ENCODE measurements around the gene LRRC8E. TPM values are rescaled to one million over a fixed set of nuclear protein-coding genes. Genes with fewer than 3 reads are reported as not detected.

Gene LRRC8E
- total and polyA plus RNA-seq, 7 donors: 0.23 to 1.2 (median 1.2) TPM; not detected in 4

DNA sequence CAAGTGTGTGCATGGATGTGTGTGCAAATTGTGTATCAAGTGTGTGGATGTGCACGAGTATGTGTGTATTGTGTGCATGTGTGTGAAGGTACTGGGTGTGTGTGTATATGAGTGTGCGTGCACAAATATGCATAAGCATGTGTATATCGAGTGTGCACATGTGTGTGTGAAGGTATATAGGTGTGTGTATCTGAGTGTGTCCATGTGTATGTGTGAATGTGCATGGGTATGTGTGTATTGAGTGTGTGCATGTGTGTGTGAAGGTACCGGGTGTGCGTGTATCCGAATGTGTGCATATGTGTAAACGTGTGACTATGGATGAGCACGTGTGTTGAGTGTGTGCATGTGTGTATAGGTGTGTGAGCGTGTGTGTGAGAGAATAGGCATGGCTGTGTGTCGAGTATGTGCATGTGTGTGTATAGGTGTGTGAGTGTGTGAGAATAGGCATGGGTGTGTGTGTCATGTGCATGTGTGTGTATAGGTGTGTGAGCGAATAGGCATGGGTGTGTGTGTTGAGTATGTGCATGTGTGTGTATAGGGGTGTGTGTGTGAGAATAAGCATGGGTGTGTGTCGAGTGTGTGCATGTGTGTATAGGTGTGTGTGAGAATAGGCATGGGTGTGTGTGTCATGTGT is 45.5 kb upstream of the LRRC8E start:
- H3K9me3 ChIP-seq: no peaks in the 10 kb centered on the region
- WGBS, 2 donors: 96% methylated on average over 12 of the region's 12 CpGs
- H3K4me1 ChIP-seq: no peaks in the 10 kb centered on the region
- H3K4me3 ChIP-seq: no peak overlapping the region
- no peak for DNase-seq
- no peaks in the 10 kb centered on the region for H3K36me3 ChIP-seq
- no peak overlapping the region for H3K27ac ChIP-seq
- TF ChIP-seq EP300 (IDR thresholded peaks at IDR 0.05): no peak
- no peaks in the 10 kb centered on the region for H3K27me3 ChIP-seq
- intact Hi-C loops (cut with DNase I): no loop called here

DNA sequence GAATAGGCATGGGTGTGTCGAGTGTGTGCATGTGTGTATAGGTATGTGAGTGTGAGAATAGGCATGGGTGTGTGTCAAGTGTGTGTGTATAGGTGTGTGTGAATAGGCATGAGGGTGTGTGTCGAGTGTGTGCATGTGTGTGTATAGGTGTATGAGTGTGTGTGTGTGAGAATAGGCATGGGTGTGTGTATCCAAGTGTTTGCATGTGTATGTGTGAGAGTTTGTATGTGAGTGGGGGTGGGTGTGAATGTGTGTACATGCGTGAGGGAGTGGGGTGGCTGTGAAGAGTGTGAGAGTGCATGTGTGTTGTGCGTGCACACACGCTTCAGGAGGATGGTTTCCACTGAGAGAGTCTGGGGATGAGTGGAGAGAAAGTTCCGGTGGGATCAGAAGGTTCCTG is 44.8 kb upstream of the LRRC8E start:
- intact Hi-C loops (cut with DNase I): no loop called here
- Histone ChIP-seq H3K27ac (no peak overlapping the region), H3K4me1 (no peaks in the 10 kb centered on the region), H3K27me3 (no peaks in the 10 kb centered on the region), H3K9me3 (no peaks in the 10 kb centered on the region), H3K36me3 (no peaks in the 10 kb centered on the region), H3K4me3 (no peak overlapping the region)
- DNase-seq: no peak
- 90 to 95% methylated on average over 6 of the region's 6 CpGs for WGBS, 2 donors
- TF ChIP-seq, protein P1, sequence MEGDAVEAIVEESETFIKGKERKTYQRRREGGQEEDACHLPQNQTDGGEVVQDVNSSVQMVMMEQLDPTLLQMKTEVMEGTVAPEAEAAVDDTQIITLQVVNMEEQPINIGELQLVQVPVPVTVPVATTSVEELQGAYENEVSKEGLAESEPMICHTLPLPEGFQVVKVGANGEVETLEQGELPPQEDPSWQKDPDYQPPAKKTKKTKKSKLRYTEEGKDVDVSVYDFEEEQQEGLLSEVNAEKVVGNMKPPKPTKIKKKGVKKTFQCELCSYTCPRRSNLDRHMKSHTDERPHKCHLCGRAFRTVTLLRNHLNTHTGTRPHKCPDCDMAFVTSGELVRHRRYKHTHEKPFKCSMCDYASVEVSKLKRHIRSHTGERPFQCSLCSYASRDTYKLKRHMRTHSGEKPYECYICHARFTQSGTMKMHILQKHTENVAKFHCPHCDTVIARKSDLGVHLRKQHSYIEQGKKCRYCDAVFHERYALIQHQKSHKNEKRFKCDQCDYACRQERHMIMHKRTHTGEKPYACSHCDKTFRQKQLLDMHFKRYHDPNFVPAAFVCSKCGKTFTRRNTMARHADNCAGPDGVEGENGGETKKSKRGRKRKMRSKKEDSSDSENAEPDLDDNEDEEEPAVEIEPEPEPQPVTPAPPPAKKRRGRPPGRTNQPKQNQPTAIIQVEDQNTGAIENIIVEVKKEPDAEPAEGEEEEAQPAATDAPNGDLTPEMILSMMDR (IDR thresholded peaks at IDR 0.05): no peak
- TF ChIP-seq EP300 (IDR thresholded peaks at IDR 0.05): no peak
- TF ChIP-seq POLR2A (IDR thresholded peaks at IDR 0.05): no peak
- TF ChIP-seq POLR2AphosphoS5 (IDR thresholded peaks at IDR 0.05): no peak

DNA sequence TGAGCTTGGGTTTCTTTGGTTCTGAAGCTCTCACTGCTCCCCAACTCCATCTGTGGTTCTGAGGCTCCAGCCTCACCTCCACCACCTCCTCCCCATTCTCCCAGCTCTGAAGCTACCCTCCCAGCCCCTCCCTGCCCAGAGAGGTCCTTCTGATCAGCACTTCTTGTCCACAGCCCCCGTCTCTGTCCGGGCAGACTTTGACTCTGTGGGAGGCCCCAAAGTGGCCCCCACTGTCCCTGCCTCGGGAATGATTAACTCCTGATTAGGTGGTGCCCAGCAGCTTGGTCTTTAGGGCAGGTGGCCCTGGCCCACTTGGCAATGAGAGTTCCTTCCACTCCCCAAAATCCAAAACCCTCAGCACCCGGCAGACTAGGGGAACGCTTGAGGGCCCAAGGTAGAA is 43.9 kb upstream of the LRRC8E start:
- Histone ChIP-seq H3K4me3 (no peak overlapping the region), H3K36me3 (peaks cover 0 to 5% (median 0%) of the 10 kb centered on the region in 4 donors), H3K27ac (no peak overlapping the region), H3K9me3 (no peaks in the 10 kb centered on the region), H3K4me1 (no peaks in the 10 kb centered on the region), H3K27me3 (no peaks in the 10 kb centered on the region)
- TF ChIP-seq EP300 (IDR thresholded peaks at IDR 0.05): no peak
- TF ChIP-seq, protein P1 (IDR thresholded peaks at IDR 0.05): no peak
- TF ChIP-seq POLR2AphosphoS5 (IDR thresholded peaks at IDR 0.05): no peak
- TF ChIP-seq POLR2A (IDR thresholded peaks at IDR 0.05): no peak
- no peak for DNase-seq
- WGBS, 2 donors: 64 to 85% methylated on average over 5 of the region's 5 CpGs
- intact Hi-C loops (cut with DNase I): no loop called here

DNA sequence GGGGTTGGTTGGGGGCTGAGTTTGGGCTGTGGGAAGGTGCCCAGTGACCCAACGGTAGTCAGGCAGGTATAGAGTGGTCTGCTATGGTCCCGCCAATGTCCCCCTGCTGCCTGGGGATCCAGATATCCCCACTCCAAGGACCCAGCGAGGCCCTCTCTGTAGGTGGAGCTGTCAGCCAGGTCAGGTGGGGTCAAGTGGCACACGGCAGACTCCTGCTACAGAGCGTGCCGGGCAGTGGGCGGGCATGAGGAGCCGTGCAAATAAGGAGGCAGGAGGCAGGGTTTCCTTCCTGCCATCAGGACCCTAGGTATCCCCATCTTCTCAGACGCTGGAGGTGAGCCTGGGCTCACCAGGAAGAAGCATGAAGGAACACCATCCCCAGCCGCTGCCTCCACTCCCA is 43.4 kb upstream of the LRRC8E start:
- no peak overlapping the region for H3K27ac ChIP-seq
- WGBS, 2 donors: 91% methylated on average over 10 of the region's 10 CpGs
- no peaks in the 10 kb centered on the region for H3K4me1 ChIP-seq
- intact Hi-C loops (cut with DNase I): no loop called here
- no peaks in the 10 kb centered on the region for H3K27me3 ChIP-seq
- H3K9me3 ChIP-seq: no peaks in the 10 kb centered on the region
- TF ChIP-seq, protein P1 (IDR thresholded peaks at IDR 0.05): no peak
- TF ChIP-seq EP300 (IDR thresholded peaks at IDR 0.05) (no peak), POLR2A (IDR thresholded peaks at IDR 0.05) (no peak), POLR2AphosphoS5 (IDR thresholded peaks at IDR 0.05) (no peak)
- DNase-seq: no peak
- no peak overlapping the region for H3K4me3 ChIP-seq
- peaks cover 0 to 5% (median 0%) of the 10 kb centered on the region in 4 donors for H3K36me3 ChIP-seq

DNA sequence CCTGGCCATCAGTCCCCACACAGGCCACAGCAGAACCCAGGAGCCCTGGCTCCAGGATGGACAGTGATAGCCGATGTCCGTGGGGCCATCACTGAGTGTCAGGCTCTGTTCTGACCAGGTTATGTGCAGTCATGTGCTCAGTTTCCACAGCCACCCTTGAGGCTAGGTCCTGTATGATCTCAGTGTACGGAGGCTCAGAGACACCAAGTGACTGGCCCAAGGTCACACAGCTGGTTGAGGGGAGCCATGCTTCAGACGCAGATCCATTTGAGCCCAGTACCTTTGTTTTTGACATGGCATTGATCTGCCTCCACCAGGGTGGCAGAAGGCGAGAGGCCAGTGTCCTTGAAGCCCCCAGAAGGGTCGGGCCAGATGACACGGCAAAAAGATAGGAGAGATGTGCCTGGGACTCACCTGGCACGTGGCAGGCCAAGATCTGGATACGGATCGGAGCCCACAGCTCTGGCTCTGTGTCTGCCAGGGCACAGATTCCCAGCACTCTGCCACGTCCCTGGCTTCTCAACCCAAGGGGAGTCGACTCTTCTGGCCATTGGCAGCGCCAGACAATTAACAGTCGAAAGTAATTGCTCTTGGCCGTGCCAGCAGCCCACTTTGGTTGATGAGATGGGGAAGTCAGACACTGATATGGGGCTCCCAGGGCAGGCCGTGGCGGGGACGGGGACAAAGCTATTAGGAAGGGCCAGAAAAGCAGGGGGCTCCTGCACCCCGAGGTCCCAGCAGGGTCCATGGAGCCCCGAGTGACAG is 42.7 kb upstream of the LRRC8E start:
- H3K4me3 ChIP-seq: no peak overlapping the region
- intact Hi-C loops (cut with DNase I): no loop called here
- peaks cover 0 to 5% (median 0%) of the 10 kb centered on the region in 4 donors for H3K36me3 ChIP-seq
- no peaks in the 10 kb centered on the region for H3K27me3 ChIP-seq
- H3K9me3 ChIP-seq: no peaks in the 10 kb centered on the region
- no peak for TF ChIP-seq POLR2A (IDR thresholded peaks at IDR 0.05)
- TF ChIP-seq, protein P1 (IDR thresholded peaks at IDR 0.05): no peak
- no peak for TF ChIP-seq POLR2AphosphoS5 (IDR thresholded peaks at IDR 0.05)
- TF ChIP-seq EP300 (IDR thresholded peaks at IDR 0.05): no peak
- 90 to 91% methylated on average over 20 of the region's 20 CpGs for WGBS, 2 donors
- H3K27ac ChIP-seq: no peak overlapping the region
- no peaks in the 10 kb centered on the region for H3K4me1 ChIP-seq
- DNase-seq: no peak

Measured in sigmoid colon (tissue), 7 donors.